GM12892 (cell line): ENCODE data around the gene GNAQ.
"Not testable (repeated sequence)": the region's sequence is repeated elsewhere in the genome, so short reads cannot be mapped to it uniquely, and the experiment has no call there.

Experiments
- DNase-seq: peaks from one replicate; pipeline ENCODE4 v3.0.0; 2011; ENCODE audit not compliant: insufficient read length
- FAIRE-seq: peaks from 2 replicates; lab custom pipeline; 2011; peaks lifted over from hg19 to GRCh38; lab: Jason Lieb, UNC
- POLR2A ChIP-seq: IDR thresholded peaks from 2 replicates; pipeline ENCODE4 v1.6.1; 2011; ENCODE audit warnings: low read depth, low read length, control low read depth
- POLR2AphosphoS5 ChIP-seq: IDR thresholded peaks from 2 replicates; pipeline ENCODE4 v1.6.1; 2011; ENCODE audit warnings: low read depth, low read length, control low read depth
- TAF1 ChIP-seq: IDR thresholded peaks from 2 replicates; pipeline ENCODE4 v1.6.1; 2011; ENCODE audit warnings: low read depth, mild to moderate bottlenecking, control low read depth, low read length, borderline replicate concordance

GNAQ gene

GRCh38 chr9:77710316-77710715 lies 321.3 kb downstream of the GNAQ start:
- TF ChIP-seq TAF1 (no peak), POLR2AphosphoS5 (no peak), POLR2A (no peak)
- FAIRE-seq (no peak), DNase-seq (no peak)

- no peak for TF ChIP-seq POLR2A
- TF ChIP-seq POLR2AphosphoS5: no peak
- TF ChIP-seq TAF1: no peak
- DNase-seq (no peak), FAIRE-seq (no peak)
Observed at GRCh38 chr9:77708064-77708815, 323.4 kb downstream of the GNAQ start.

GRCh38 chr9:77707383-77708063 lies 324.1 kb downstream of the GNAQ start:
- DNase-seq (no peak), FAIRE-seq (no peak)
- TF ChIP-seq POLR2AphosphoS5 (no peak), TAF1 (no peak), POLR2A (no peak)

GRCh38 chr9:77705636-77706035 lies 326.0 kb downstream of the GNAQ start:
- FAIRE-seq (no peak), DNase-seq (no peak)
- no peak for TF ChIP-seq POLR2AphosphoS5
- TF ChIP-seq POLR2A: no peak
- no peak for TF ChIP-seq TAF1

GRCh38 chr9:77702521-77703390 lies 328.9 kb downstream of the GNAQ start:
- not testable (repeated sequence) for DNase-seq, FAIRE-seq

- DNase-seq (no peak), FAIRE-seq (no peak)
- TF ChIP-seq POLR2AphosphoS5: no peak
- TF ChIP-seq POLR2A: no peak
- no peak for TF ChIP-seq TAF1
Observed at GRCh38 chr9:77697238-77697984, 334.2 kb downstream of the GNAQ start.

- not testable (repeated sequence) for FAIRE-seq, DNase-seq
Observed at GRCh38 chr9:77690723-77691122, 340.9 kb downstream of the GNAQ start.

- not testable (repeated sequence) for FAIRE-seq, DNase-seq
Observed at GRCh38 chr9:77690119-77690518, 341.5 kb downstream of the GNAQ start.

- not testable (repeated sequence) for DNase-seq, FAIRE-seq
Observed at GRCh38 chr9:77687737-77688136, 343.9 kb downstream of the GNAQ start.

- TF ChIP-seq POLR2A: no peak
- TF ChIP-seq POLR2AphosphoS5: no peak
- no peak for TF ChIP-seq TAF1
- FAIRE-seq (no peak), DNase-seq (no peak)
Observed at GRCh38 chr9:77680581-77680980, 351.0 kb downstream of the GNAQ start.

GRCh38 chr9:77679661-77680368 lies 351.8 kb downstream of the GNAQ start:
- TF ChIP-seq TAF1: no peak
- TF ChIP-seq POLR2A: no peak
- no peak for TF ChIP-seq POLR2AphosphoS5
- no peak for FAIRE-seq
- DNase-seq: no peak

GRCh38 chr9:77679088-77679487 lies 352.5 kb downstream of the GNAQ start:
- FAIRE-seq (no peak), DNase-seq (no peak)
- TF ChIP-seq TAF1 (no peak), POLR2AphosphoS5 (no peak), POLR2A (no peak)
